ENCODE results near the gene NCKAP5. TPM values are rescaled to one million over a fixed set of nuclear protein-coding genes. Genes with fewer than 3 reads are reported as not detected.

The NCKAP5 gene
- total RNA-seq, 3 donors from 2014 or later (not counting 1 experiment from before 2014, with no cell fraction given) = 0.12 to 0.20 TPM; not detected in 1

GRCh38 chr2:132998221-132998620 is 570.0 kb downstream of the NCKAP5 start:
- Histone ChIP-seq H3K27me3 (ENCODE audit: control insufficient read depth, insufficient read depth, low read length) (no peaks in the 10 kb centered on the region), H3K27ac (ENCODE audit: low read length) (no peak overlapping the region), H3K4me1 (ENCODE audit: control insufficient read depth, insufficient read depth, low read length) (no peaks in the 10 kb centered on the region), H3K36me3 (ENCODE audit: control insufficient read depth, insufficient read depth, low read length) (no peaks in the 10 kb centered on the region), H3K9me3 (ENCODE audit: control insufficient read depth, insufficient read depth, low read length) (no peaks in the 10 kb centered on the region), H3K4me3 (ENCODE audit: low read length) (no peak overlapping the region)
- Mint-ChIP-seq H3K36me3 (peaks cover 2% of the 10 kb centered on the region), H3K4me3 (no peak overlapping the region), H3K4me1 (no peaks in the 10 kb centered on the region), H3K27ac (no peak overlapping the region), H3K27me3 (ENCODE audit: low read depth in 2 of 2) (no peaks in the 10 kb centered on the region), H3K9me3 (peaks cover 12 to 19% of the 10 kb centered on the region in 2 donors)
- ATAC-seq (no peak), DNase-seq (no peak)
- intact Hi-C loops (cut with micrococcal nuclease) = no loop called here
- TF ChIP-seq, protein P1, sequence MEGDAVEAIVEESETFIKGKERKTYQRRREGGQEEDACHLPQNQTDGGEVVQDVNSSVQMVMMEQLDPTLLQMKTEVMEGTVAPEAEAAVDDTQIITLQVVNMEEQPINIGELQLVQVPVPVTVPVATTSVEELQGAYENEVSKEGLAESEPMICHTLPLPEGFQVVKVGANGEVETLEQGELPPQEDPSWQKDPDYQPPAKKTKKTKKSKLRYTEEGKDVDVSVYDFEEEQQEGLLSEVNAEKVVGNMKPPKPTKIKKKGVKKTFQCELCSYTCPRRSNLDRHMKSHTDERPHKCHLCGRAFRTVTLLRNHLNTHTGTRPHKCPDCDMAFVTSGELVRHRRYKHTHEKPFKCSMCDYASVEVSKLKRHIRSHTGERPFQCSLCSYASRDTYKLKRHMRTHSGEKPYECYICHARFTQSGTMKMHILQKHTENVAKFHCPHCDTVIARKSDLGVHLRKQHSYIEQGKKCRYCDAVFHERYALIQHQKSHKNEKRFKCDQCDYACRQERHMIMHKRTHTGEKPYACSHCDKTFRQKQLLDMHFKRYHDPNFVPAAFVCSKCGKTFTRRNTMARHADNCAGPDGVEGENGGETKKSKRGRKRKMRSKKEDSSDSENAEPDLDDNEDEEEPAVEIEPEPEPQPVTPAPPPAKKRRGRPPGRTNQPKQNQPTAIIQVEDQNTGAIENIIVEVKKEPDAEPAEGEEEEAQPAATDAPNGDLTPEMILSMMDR (IDR thresholded peaks at IDR 0.05) = no peak

DNA sequence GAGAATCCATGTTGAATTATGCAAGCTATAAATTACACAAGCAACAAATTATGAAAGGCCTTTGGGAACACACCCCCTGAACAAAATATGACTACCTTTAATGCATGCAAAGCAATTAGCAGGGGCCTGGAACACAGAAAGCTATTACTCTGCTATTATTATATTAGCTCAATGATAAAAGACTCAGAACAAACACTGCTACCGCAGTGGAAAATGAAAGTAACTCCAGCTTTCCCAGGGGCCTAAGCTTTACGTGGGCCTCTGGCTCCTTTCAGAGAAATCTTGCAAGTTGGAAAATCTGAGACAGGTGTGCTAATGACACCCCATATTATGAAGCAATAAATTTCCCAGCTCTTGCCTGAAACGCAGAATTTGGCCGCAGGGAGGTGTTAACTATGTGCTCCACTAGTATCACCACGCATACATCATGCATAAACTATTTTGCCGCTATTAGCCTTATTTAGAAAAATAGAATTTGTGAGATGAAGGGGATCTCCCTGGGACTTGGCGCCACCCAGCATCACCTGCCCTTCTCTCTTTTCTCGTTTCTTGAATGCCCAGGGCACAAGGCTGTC is 576.7 kb downstream of the NCKAP5 start:
- H3K9me3 ChIP-seq (ENCODE audit: control insufficient read depth, insufficient read depth, low read length) = no peaks in the 10 kb centered on the region
- DNase-seq (no peak), ATAC-seq (no peak)
- peaks cover 8 to 9% of the 10 kb centered on the region in 2 donors for H3K9me3 Mint-ChIP-seq
- H3K4me1 Mint-ChIP-seq = no peaks in the 10 kb centered on the region
- H3K27me3 ChIP-seq (ENCODE audit: control insufficient read depth, insufficient read depth, low read length) = no peaks in the 10 kb centered on the region
- no peak overlapping the region for H3K4me3 Mint-ChIP-seq
- H3K27ac Mint-ChIP-seq = no peak overlapping the region
- H3K27ac ChIP-seq (ENCODE audit: low read length) = no peak overlapping the region
- H3K36me3 ChIP-seq (ENCODE audit: control insufficient read depth, insufficient read depth, low read length) = no peaks in the 10 kb centered on the region
- no peak overlapping the region for H3K4me3 ChIP-seq (ENCODE audit: low read length)
- H3K27me3 Mint-ChIP-seq (ENCODE audit: low read depth in 2 of 2) = no peaks in the 10 kb centered on the region
- no peaks in the 10 kb centered on the region for H3K4me1 ChIP-seq (ENCODE audit: control insufficient read depth, insufficient read depth, low read length)
- H3K36me3 Mint-ChIP-seq = no peaks in the 10 kb centered on the region
- intact Hi-C loops (cut with micrococcal nuclease) = no loop called here
- TF ChIP-seq, protein P1 (IDR thresholded peaks at IDR 0.05) = no peak
- 70% methylated on average over 5 of the region's 8 CpGs for WGBS (ENCODE audit: insufficient coverage)

DNA sequence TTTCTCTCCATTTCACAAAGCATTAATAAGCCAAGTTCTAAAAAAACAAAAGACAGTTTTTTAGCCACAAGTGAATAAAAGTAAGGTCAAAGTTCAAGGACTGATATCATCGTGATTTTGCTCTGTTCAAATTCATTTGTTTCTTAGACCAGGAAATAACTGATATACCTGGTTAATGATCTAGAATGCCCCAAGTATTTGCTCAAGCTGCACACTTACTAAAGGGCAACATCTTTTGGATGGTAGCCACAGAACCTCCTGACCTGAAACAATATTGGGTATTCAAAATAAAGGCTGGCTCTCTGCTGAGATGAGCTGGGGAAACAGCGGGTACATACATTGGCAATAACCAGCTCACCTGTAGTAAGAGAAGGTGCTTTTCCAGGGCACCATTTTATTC is 583.5 kb downstream of the NCKAP5 start:
- no peaks in the 10 kb centered on the region for H3K4me1 ChIP-seq (ENCODE audit: control insufficient read depth, insufficient read depth, low read length)
- H3K36me3 ChIP-seq (ENCODE audit: control insufficient read depth, insufficient read depth, low read length) = no peaks in the 10 kb centered on the region
- ATAC-seq (no peak), DNase-seq (no peak)
- no peaks in the 10 kb centered on the region for H3K27me3 ChIP-seq (ENCODE audit: control insufficient read depth, insufficient read depth, low read length)
- Mint-ChIP-seq H3K4me3 (no peak overlapping the region), H3K4me1 (no peaks in the 10 kb centered on the region), H3K36me3 (no peaks in the 10 kb centered on the region), H3K27me3 (ENCODE audit: low read depth in 2 of 2) (no peaks in the 10 kb centered on the region), H3K27ac (no peak overlapping the region), H3K9me3 (peaks cover 5 to 6% of the 10 kb centered on the region in 2 donors)
- H3K4me3 ChIP-seq (ENCODE audit: low read length) = no peak overlapping the region
- 91% methylated on average over 2 of the region's 2 CpGs for WGBS (ENCODE audit: insufficient coverage)
- H3K27ac ChIP-seq (ENCODE audit: low read length) = no peak overlapping the region
- intact Hi-C loops (cut with micrococcal nuclease) = no loop called here
- TF ChIP-seq, protein P1 (IDR thresholded peaks at IDR 0.05) = no peak
- no peaks in the 10 kb centered on the region for H3K9me3 ChIP-seq (ENCODE audit: control insufficient read depth, insufficient read depth, low read length)

DNA sequence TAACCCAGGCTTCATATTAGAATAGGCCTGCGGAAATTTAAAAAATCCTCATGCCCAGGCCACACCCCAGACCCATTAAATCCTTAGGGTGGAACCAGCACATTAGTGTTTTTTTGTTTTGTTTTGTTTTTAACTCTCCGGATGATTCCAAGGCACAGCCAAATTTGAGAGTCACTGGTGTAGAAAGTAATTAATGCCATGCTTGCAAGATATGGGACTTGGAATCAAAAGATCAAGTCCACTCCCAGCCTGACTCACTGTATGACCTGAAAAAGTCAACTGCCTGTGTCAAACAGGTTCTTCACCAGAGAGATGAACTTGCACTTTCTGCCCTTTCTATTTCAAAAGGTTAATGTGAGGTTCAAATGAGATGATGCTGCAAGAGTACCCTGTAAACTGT is 588.0 kb downstream of the NCKAP5 start:
- H3K27me3 ChIP-seq (ENCODE audit: control insufficient read depth, insufficient read depth, low read length) = no peaks in the 10 kb centered on the region
- no peak for ATAC-seq
- H3K9me3 ChIP-seq (ENCODE audit: control insufficient read depth, insufficient read depth, low read length) = no peaks in the 10 kb centered on the region
- WGBS (ENCODE audit: insufficient coverage) = 86% methylated on average over 1 of the region's 2 CpGs
- Mint-ChIP-seq H3K9me3 (peaks cover 0 to 11% of the 10 kb centered on the region in 2 donors), H3K36me3 (no peaks in the 10 kb centered on the region), H3K4me3 (no peak overlapping the region), H3K27ac (no peak overlapping the region), H3K4me1 (no peaks in the 10 kb centered on the region), H3K27me3 (ENCODE audit: low read depth in 2 of 2) (no peaks in the 10 kb centered on the region)
- H3K4me1 ChIP-seq (ENCODE audit: control insufficient read depth, insufficient read depth, low read length) = no peaks in the 10 kb centered on the region
- TF ChIP-seq, protein P1 (IDR thresholded peaks at IDR 0.05) = no peak
- DNase-seq = no peak
- H3K4me3 ChIP-seq (ENCODE audit: low read length) = no peak overlapping the region
- no peaks in the 10 kb centered on the region for H3K36me3 ChIP-seq (ENCODE audit: control insufficient read depth, insufficient read depth, low read length)
- H3K27ac ChIP-seq (ENCODE audit: low read length) = no peak overlapping the region
- intact Hi-C loops (cut with micrococcal nuclease) = no loop called here
